Astrocyte (in vitro differentiated cells and primary cell): ENCODE data around the gene ZNF467. TPM values are rescaled to one million over a fixed set of nuclear protein-coding genes. Genes with fewer than 3 reads are reported as not detected.

Source experiments
- DNase-seq: peaks from one replicate; pipeline ENCODE4 v3.0.0-alpha.2; 2010; ENCODE audit warnings: low read depth
- FAIRE-seq: peaks from 2 replicates; lab custom pipeline; 2011; peaks lifted over from hg19 to GRCh38; lab: Jason Lieb, UNC
- H2AFZ ChIP-seq: 2 replicates; pipeline ENCODE4 v1.6.0; 2012; ENCODE audit warnings: low read depth, low read length, inconsistent platforms
- H3K27ac ChIP-seq: 2 replicates; pipeline ENCODE4 v1.5.1; 2011; ENCODE audit warnings: low read depth, low read length, inconsistent platforms
- H3K27me3 ChIP-seq: 2 replicates; pipeline ENCODE4 v1.6.0; 2011; ENCODE audit warnings: low read length, inconsistent platforms; ENCODE audit not compliant: insufficient read depth
- H3K36me3 ChIP-seq: 2 replicates; pipeline ENCODE4 v1.5.1; 2011; ENCODE audit warnings: low read length, inconsistent platforms; ENCODE audit not compliant: insufficient read depth
- H3K4me1 ChIP-seq: 2 replicates; pipeline ENCODE4 v1.5.1; 2011; ENCODE audit warnings: low read length, inconsistent platforms; ENCODE audit not compliant: insufficient read depth
- H3K4me2 ChIP-seq: 2 replicates; pipeline ENCODE4 v1.6.0; 2012; ENCODE audit warnings: low read length, inconsistent platforms
- H3K4me3 ChIP-seq: 2 replicates; pipeline ENCODE4 v1.5.1; 2011; ENCODE audit warnings: low read depth, mild to moderate bottlenecking, low read length, inconsistent platforms; ENCODE audit not compliant: insufficient read depth
- H3K79me2 ChIP-seq: 2 replicates; pipeline ENCODE4 v1.6.0; 2012; ENCODE audit warnings: mild to moderate bottlenecking, low read length, inconsistent platforms; ENCODE audit not compliant: insufficient read depth
- H3K9ac ChIP-seq: 2 replicates; pipeline ENCODE4 v1.6.0; 2012; ENCODE audit warnings: mild to moderate bottlenecking, low read length, inconsistent platforms
- H3K9me3 ChIP-seq: 2 replicates; pipeline ENCODE4 v1.5.1; 2012; ENCODE audit warnings: low read depth, mild to moderate bottlenecking, low read length, inconsistent platforms; ENCODE audit not compliant: insufficient read depth
- H4K20me1 ChIP-seq: 2 replicates; pipeline ENCODE4 v1.6.0; 2012; ENCODE audit warnings: low read length, inconsistent platforms; ENCODE audit not compliant: insufficient read depth
- H3K27ac Mint-ChIP-seq: one replicate; pipeline ENCODE4 v1.8.0; 2021; ENCODE audit warnings: mild to moderate bottlenecking, mixed read lengths; ENCODE audit not compliant: unreplicated experiment
- H3K27me3 Mint-ChIP-seq: one replicate; pipeline ENCODE4 v1.8.0; 2021; ENCODE audit warnings: low read depth, mixed read lengths; ENCODE audit not compliant: unreplicated experiment
- H3K36me3 Mint-ChIP-seq: one replicate; pipeline ENCODE4 v1.8.0; 2021; ENCODE audit warnings: low read depth, mixed read lengths; ENCODE audit not compliant: unreplicated experiment
- H3K4me1 Mint-ChIP-seq: one replicate; pipeline ENCODE4 v1.8.0; 2021; ENCODE audit warnings: low read depth, mixed read lengths; ENCODE audit not compliant: unreplicated experiment
- H3K4me3 Mint-ChIP-seq: one replicate; pipeline ENCODE4 v1.8.0; 2021; ENCODE audit warnings: mild to moderate bottlenecking, moderate library complexity, mixed read lengths; ENCODE audit not compliant: unreplicated experiment
- H3K9me3 Mint-ChIP-seq: one replicate; pipeline ENCODE4 v1.8.0; 2021; ENCODE audit warnings: mild to moderate bottlenecking, mixed read lengths; ENCODE audit not compliant: unreplicated experiment
- EZH2 ChIP-seq: IDR thresholded peaks from 2 replicates; pipeline ENCODE4 v1.6.1; 2012; ENCODE audit warnings: mild to moderate bottlenecking, low read length, inconsistent platforms; ENCODE audit not compliant: insufficient read depth
- total RNA-seq: library from RNA; stranded (reverse); gene quantifications from 2 replicates; pipeline ENCODE4 v1.2.1, GENCODE V29; 2021
- TF ChIP-seq, protein P1 (sequence below): IDR thresholded peaks from 2 replicates; pipeline ENCODE4 v1.5.1; 2011; ENCODE audit warnings: low read depth, mild to moderate bottlenecking, inconsistent platforms, low read length, moderate library complexity; ENCODE audit not compliant: insufficient read depth

ZNF467 gene
- total RNA-seq, 1 donor from 2014 or later = 16.6 TPM

DNA sequence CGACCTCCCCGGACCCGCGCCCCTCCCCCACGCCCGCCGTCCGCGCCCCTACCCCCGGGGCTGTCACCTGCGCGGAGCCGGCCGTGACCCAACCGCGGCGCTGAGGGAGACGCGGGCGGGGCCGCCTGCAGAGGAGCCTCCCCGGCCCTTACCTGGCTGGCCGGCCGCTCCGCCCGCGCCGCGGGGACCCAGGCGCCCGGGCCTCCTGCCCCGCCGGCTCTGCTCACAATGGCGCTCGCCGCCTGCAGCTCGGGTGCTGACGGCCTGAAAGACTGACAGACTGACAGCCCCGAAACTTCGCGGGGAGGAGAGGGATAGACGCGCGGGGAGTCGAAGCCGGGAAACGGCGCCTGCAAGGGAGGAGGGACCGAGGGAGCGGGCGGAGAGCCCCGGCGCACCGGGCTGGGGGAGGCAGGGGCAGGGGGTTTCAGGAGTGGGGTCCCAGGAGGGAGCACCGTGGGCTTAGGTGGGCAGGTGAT is 393 bp downstream of the ZNF467 start:
- peak overlapping the region; percentile 28 for H3K4me3 ChIP-seq
- FAIRE-seq = no peak
- Mint-ChIP-seq H3K4me3 (peak overlapping the region; percentile 78), H3K9me3 (peaks cover 2% of the 10 kb centered on the region), H3K27ac (no peak overlapping the region), H3K27me3 (peaks cover 24% of the 10 kb centered on the region), H3K4me1 (no peaks in the 10 kb centered on the region), H3K36me3 (peaks cover 9% of the 10 kb centered on the region)
- H4K20me1 ChIP-seq = peaks cover 7% of the 10 kb centered on the region
- H3K4me1 ChIP-seq = no peaks in the 10 kb centered on the region
- peak overlapping the region; percentile 73 for H3K4me2 ChIP-seq
- no peak for DNase-seq
- TF ChIP-seq, protein P1, sequence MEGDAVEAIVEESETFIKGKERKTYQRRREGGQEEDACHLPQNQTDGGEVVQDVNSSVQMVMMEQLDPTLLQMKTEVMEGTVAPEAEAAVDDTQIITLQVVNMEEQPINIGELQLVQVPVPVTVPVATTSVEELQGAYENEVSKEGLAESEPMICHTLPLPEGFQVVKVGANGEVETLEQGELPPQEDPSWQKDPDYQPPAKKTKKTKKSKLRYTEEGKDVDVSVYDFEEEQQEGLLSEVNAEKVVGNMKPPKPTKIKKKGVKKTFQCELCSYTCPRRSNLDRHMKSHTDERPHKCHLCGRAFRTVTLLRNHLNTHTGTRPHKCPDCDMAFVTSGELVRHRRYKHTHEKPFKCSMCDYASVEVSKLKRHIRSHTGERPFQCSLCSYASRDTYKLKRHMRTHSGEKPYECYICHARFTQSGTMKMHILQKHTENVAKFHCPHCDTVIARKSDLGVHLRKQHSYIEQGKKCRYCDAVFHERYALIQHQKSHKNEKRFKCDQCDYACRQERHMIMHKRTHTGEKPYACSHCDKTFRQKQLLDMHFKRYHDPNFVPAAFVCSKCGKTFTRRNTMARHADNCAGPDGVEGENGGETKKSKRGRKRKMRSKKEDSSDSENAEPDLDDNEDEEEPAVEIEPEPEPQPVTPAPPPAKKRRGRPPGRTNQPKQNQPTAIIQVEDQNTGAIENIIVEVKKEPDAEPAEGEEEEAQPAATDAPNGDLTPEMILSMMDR = no peak
- TF ChIP-seq EZH2 = peak; percentile 78
- no peaks in the 10 kb centered on the region for H3K79me2 ChIP-seq
- no peak overlapping the region for H2AFZ ChIP-seq
- H3K9me3 ChIP-seq = no peaks in the 10 kb centered on the region
- H3K27ac ChIP-seq = no peak overlapping the region
- H3K9ac ChIP-seq = no peak overlapping the region
- H3K36me3 ChIP-seq = no peaks in the 10 kb centered on the region
- H3K27me3 ChIP-seq = peaks cover 20% of the 10 kb centered on the region

DNA sequence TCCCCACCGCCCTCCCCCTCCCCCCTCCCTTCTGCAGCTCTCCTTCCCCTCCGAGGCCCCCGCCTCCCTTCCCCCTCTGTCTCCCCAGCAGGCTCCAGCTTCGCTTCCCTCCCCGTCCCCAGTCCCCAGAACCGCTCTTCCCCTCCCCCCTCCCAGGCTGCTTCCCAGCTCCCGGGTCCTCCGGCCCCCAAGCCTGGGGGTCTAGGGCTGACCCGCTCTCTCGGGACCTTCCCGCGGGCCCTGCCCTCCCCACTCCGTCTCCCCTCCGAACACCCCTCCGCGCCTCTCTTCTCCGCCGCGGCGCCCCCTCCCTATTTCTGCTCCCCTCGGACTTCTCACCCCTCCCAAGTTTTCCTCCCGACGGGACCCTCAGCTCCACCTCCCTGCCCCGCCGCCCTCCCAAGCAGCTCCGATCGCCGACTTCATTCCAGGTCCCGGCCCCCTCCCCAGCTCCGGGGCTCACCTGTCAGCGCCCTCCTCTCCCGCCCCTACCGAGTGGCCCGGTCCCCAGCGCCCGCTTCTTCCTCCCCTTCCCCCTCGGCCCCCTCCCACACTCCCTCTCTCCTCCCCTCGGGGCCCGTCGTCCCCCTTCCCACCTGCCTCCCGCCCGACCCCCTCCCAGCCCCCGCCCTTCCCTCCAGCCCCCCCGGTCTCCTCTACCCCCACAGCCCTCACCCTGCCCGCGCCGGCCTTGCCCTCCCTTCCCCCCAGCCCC is 990 bp downstream of the ZNF467 start:
- H3K9me3 Mint-ChIP-seq = peaks cover 5% of the 10 kb centered on the region

More for the DNA sequence above, 990 bp downstream of the ZNF467 start:
- no peak overlapping the region for H3K9ac ChIP-seq
- peak overlapping the region; percentile 78 for H3K4me3 Mint-ChIP-seq
- no peaks in the 10 kb centered on the region for H3K79me2 ChIP-seq
- peak overlapping the region; percentile 91 for H3K4me2 ChIP-seq
- no peaks in the 10 kb centered on the region for H3K4me1 ChIP-seq
- DNase-seq = no peak
- no peak overlapping the region for H2AFZ ChIP-seq
- no peak for FAIRE-seq
- peaks cover 7% of the 10 kb centered on the region for H4K20me1 ChIP-seq
- peaks cover 25% of the 10 kb centered on the region for H3K27me3 ChIP-seq
- no peak overlapping the region for H3K27ac ChIP-seq
- no peaks in the 10 kb centered on the region for H3K36me3 ChIP-seq
- H3K4me3 ChIP-seq = no peak overlapping the region
- H3K36me3 Mint-ChIP-seq = peaks cover 13% of the 10 kb centered on the region
- H3K9me3 ChIP-seq = no peaks in the 10 kb centered on the region
- peaks cover 25% of the 10 kb centered on the region for H3K27me3 Mint-ChIP-seq
- H3K4me1 Mint-ChIP-seq = no peaks in the 10 kb centered on the region
- H3K27ac Mint-ChIP-seq = no peak overlapping the region
- TF ChIP-seq, protein P1 = no peak
- peak; percentile 47 for TF ChIP-seq EZH2
